ENCODE measurements around the gene TMEM154.

The TMEM154 gene

DNA sequence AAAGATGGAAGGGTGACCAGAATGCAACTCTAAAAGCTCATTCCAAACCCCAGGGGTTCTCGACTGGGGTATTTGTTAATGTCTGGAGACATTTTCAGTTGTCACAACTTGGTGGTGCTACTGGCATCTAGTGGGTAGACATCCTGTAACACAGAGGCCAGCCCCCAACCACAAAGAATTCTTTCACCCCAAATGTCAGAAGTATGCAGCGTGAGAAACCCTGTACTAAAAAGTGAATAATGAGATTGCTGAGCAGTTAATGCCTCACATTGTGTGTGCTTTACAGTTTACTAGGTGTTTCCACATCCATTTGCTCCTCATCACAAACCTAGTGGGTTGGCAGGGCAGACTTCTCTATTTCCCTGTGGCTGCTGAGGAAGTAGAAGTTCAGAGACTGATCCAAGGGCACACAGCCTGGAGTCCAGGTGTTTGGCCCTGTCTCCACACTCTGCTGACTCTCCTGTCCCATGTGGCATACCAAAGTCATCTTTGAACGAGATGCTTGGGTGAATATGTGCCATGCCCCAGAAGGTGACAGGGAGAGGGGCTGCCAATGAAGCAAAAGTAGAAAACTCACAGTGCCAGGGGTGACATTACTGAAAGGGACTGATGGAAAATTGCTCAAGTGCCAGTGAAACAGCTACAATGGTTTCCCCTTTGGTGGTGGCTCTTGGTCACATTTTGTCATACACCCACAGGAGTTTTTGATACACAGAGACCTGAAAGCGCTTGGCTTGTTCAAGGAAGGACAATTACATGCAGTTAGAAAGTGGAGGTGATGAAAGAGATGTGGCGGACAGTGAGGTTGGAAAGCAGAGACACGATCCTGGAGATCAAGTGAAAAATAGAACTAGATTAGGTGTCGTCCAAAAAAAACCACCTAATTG lies 10.1 kb upstream of the TMEM154 start:
- no peak overlapping the region for H3K4me3 ChIP-seq (ENCODE audit: low read depth, low read length)
- no peak for DNase-seq (ENCODE audit: low read depth)
- TF ChIP-seq CTCF (IDR thresholded peaks at IDR 0.05; ENCODE audit: low read depth, low read length, missing control alignments), result no peak

GRCh38 chr4:152687974-152688599 lies 8.3 kb upstream of the TMEM154 start:
- no peak for TF ChIP-seq CTCF (IDR thresholded peaks at IDR 0.05; ENCODE audit: low read depth, low read length, missing control alignments)
- DNase-seq (ENCODE audit: low read depth), result no peak
- no peak overlapping the region for H3K4me3 ChIP-seq (ENCODE audit: low read depth, low read length)

- no peak for DNase-seq (ENCODE audit: low read depth)
- no peak overlapping the region for H3K4me3 ChIP-seq (ENCODE audit: low read depth, low read length)
- no peak for TF ChIP-seq CTCF (IDR thresholded peaks at IDR 0.05; ENCODE audit: low read depth, low read length, missing control alignments)
Observed at GRCh38 chr4:152686452-152687013, 6.7 kb upstream of the TMEM154 start.

- no peak for TF ChIP-seq CTCF (IDR thresholded peaks at IDR 0.05; ENCODE audit: low read depth, low read length, missing control alignments)
- no peak for DNase-seq (ENCODE audit: low read depth)
- no peak overlapping the region for H3K4me3 ChIP-seq (ENCODE audit: low read depth, low read length)
Observed at GRCh38 chr4:152684587-152684986, 4.8 kb upstream of the TMEM154 start.

- no peak for DNase-seq (ENCODE audit: low read depth)
- no peak for TF ChIP-seq CTCF (IDR thresholded peaks at IDR 0.05; ENCODE audit: low read depth, low read length, missing control alignments)
- no peak overlapping the region for H3K4me3 ChIP-seq (ENCODE audit: low read depth, low read length)
Observed at GRCh38 chr4:152684007-152684406, 4.2 kb upstream of the TMEM154 start.

- no peak for DNase-seq (ENCODE audit: low read depth)
- no peak overlapping the region for H3K4me3 ChIP-seq (ENCODE audit: low read depth, low read length)
- no peak for TF ChIP-seq CTCF (IDR thresholded peaks at IDR 0.05; ENCODE audit: low read depth, low read length, missing control alignments)
Observed at GRCh38 chr4:152682143-152682941, 2.5 kb upstream of the TMEM154 start.
